HCT116 (cell line): Measurements from ENCODE around the gene MBNL2. TPM values are rescaled to one million over a fixed set of nuclear protein-coding genes. Genes with fewer than 3 reads are reported as not detected.

Experiments
- ATAC-seq: fragments of 200-7000 bp; cut with Tn5 transposase; 2 replicates; pipeline ENCODE4 v1.9.1; 2020; ENCODE audit warnings: mild to moderate bottlenecking, moderate library complexity
- BruUV-seq: library from RNA; stranded (reverse); fragments of 400-500 nt; replicated peaks from 2 replicates; lab custom pipeline; 2021; lab: Mats Ljungman, UMichigan
- CTCF ChIA-PET: fragments of 300-600 bp; sonication (Branson Sonifier 250); formaldehyde crosslinking; loops from one replicate; lab custom pipeline; 2021; ENCODE audit warnings: antibody characterized with exemption; lab: Charles Lee
- POLR2A ChIA-PET: fragments of 300-600, 350-600 bp; sonication (Branson Sonifier 250); formaldehyde crosslinking; loops from one replicate; lab custom pipeline; 2021; ENCODE audit warnings: antibody characterized with exemption; lab: Charles Lee
- RAD21 ChIA-PET, 2 experiments: fragments of 300-600 bp; sonication (Branson Sonifier 250); formaldehyde crosslinking; loops; one replicate each; lab custom pipeline; 2023; ENCODE audit warnings: low total read pairs in 2 of 2; ENCODE audit not compliant: uncharacterized antibody in 2 of 2, unreplicated experiment in 2 of 2, low non-redundant PET in 1 of 2; lab: Charles Lee
- DNase-seq: peaks from one replicate; pipeline ENCODE4 v3.0.0-alpha.2; 2010; ENCODE audit warnings: low read depth, low spot score
- H2AFZ ChIP-seq: fragments of 200-600 bp; shearing (Covaris generic), sonication (generic); 2 replicates; pipeline ENCODE4 v1.6.1; 2017; ENCODE audit warnings: low read depth, mixed run types, mixed read lengths, antibody characterized with exemption, low read length; ENCODE audit not compliant: poor library complexity, severe bottlenecking
- H3K27ac ChIP-seq: 2 replicates; pipeline ENCODE4 v1.5.1; 2012; ENCODE audit warnings: low read depth, low read length
- H3K27me3 ChIP-seq: fragments of 200-600 bp; sonication (generic); 2 replicates; pipeline ENCODE4 v1.6.1; 2016; ENCODE audit warnings: mixed run types, low read length, mixed read lengths; ENCODE audit not compliant: insufficient read depth
- H3K36me3 ChIP-seq, 2 experiments: fragments of 200-500 bp in 1 of 2; fragments of 200-600 bp in 1 of 2; sonication (Bioruptor generic) in 1 of 2; sonication (generic) in 1 of 2; 2 replicates each; pipeline versions ENCODE4 v1.5.1 to v1.6.1; 2014 to 2016; ENCODE audit warnings: low read length in 2 of 2, inconsistent platforms in 1 of 2, mixed read lengths in 1 of 2, mixed run types in 1 of 2; ENCODE audit not compliant: insufficient read depth in 2 of 2, control insufficient read depth in 1 of 2
- H3K4me1 ChIP-seq, 2 experiments: fragments of 200-600 bp in 1 of 2; sonication (generic) in 1 of 2; 2 replicates each; pipeline versions ENCODE4 v1.5.1 to v1.6.1; 2012 to 2017; ENCODE audit warnings: low read length in 2 of 2, inconsistent platforms in 1 of 2, mild to moderate bottlenecking in 1 of 2, mixed read lengths in 1 of 2, mixed run types in 1 of 2, moderate library complexity in 1 of 2; ENCODE audit not compliant: insufficient read depth in 2 of 2, control insufficient read depth in 1 of 2
- H3K4me2 ChIP-seq: fragments of 200-600 bp; sonication (generic); 2 replicates; pipeline ENCODE4 v1.6.1; 2017; ENCODE audit warnings: mixed run types, low read length, mixed read lengths
- H3K4me3 ChIP-seq, 2 experiments: fragments of 200-600 bp in 1 of 2; sonication (generic) in 1 of 2; replicated peaks in 1 of 2; 2 replicates each; pipeline ENCODE4 v1.5.1; 2011 to 2016; ENCODE audit warnings: low read length in 2 of 2, control low read depth in 1 of 2, low read depth in 1 of 2, mild to moderate bottlenecking in 1 of 2, mixed read lengths in 1 of 2, mixed run types in 1 of 2
- H3K79me2 ChIP-seq: fragments of 200-600 bp; sonication (generic); 2 replicates; pipeline ENCODE4 v1.6.1; 2017; ENCODE audit warnings: mild to moderate bottlenecking, mixed run types, low read length, moderate library complexity, mixed read lengths; ENCODE audit not compliant: insufficient read depth
- H3K9ac ChIP-seq: fragments of 200-600 bp; sonication (generic); 2 replicates; pipeline ENCODE4 v1.6.1; 2016; ENCODE audit warnings: low read length, mixed read lengths
- H3K9me2 ChIP-seq: fragments of 200-600 bp; sonication (generic), shearing (Covaris generic); 2 replicates; pipeline ENCODE4 v1.6.1; 2017; ENCODE audit warnings: mixed run types, mild to moderate bottlenecking, moderate library complexity; ENCODE audit not compliant: insufficient read depth
- H3K9me3 ChIP-seq, 2 experiments: fragments of 200-500 bp in 1 of 2; fragments of 200-600 bp in 1 of 2; sonication (Bioruptor generic) in 1 of 2; sonication (generic) in 1 of 2; 2 replicates each; pipeline ENCODE4 v1.6.1; 2014 to 2017; ENCODE audit warnings: low read length in 2 of 2, mixed read lengths in 2 of 2, inconsistent platforms in 1 of 2, low read depth in 1 of 2, mild to moderate bottlenecking in 1 of 2, mixed run types in 1 of 2, moderate library complexity in 1 of 2; ENCODE audit not compliant: control insufficient read depth in 1 of 2, insufficient read depth in 1 of 2
- H4K20me1 ChIP-seq: fragments of 200-600 bp; sonication (generic), shearing (Covaris generic); 2 replicates; pipeline ENCODE4 v1.6.1; 2017; ENCODE audit warnings: mixed run types, mild to moderate bottlenecking, moderate library complexity; ENCODE audit not compliant: insufficient read depth
- POLR2A ChIP-seq: IDR thresholded peaks from 2 replicates; pipeline ENCODE4 v1.7.0; 2011; ENCODE audit warnings: borderline replicate concordance; ENCODE audit not compliant: insufficient read depth, insufficient read length; ENCODE audit errors: extremely low read depth
- RAD21 ChIP-seq: IDR thresholded peaks from 2 replicates; pipeline ENCODE4 v1.6.1; 2012; ENCODE audit warnings: low read depth, mild to moderate bottlenecking
- YY1 ChIP-seq: IDR thresholded peaks from 2 replicates; pipeline ENCODE4 v1.6.1; 2011; ENCODE audit warnings: low read length, low read depth, moderate library complexity, mild to moderate bottlenecking; ENCODE audit not compliant: insufficient replicate concordance; ENCODE audit errors: extremely low read depth
- ZFX ChIP-seq: fragments of 450-650 bp; IDR thresholded peaks from 2 replicates; pipeline ENCODE4 v1.6.1; 2017
- intact Hi-C: fragments of 100-400 bp; cut with micrococcal nuclease; formaldehyde crosslinking; loops from 2 replicates; pipeline ENCODE4 v1.10.0; 2022
- total RNA-seq: library from RNA; stranded (reverse); gene quantifications from one replicate; pipeline ENCODE4 v1.2.1, GENCODE V29; 2021; ENCODE audit not compliant: unreplicated experiment
- TF ChIP-seq, protein P1 (sequence below): IDR thresholded peaks from 2 replicates; pipeline ENCODE4 v1.6.1; 2012; ENCODE audit warnings: low read depth
- TF ChIP-seq, protein P2 (sequence below), 3 experiments: fragments of 200-600 bp in 1 of 3; sonication (generic) in 1 of 3; IDR thresholded peaks in 2 of 3; conservative IDR thresholded peaks in 1 of 3; 2 replicates each; pipeline ENCODE4 v1.5.1; 2012 to 2017; ENCODE audit warnings: low read depth in 2 of 3, low read length in 2 of 3, antibody characterized with exemption in 1 of 3, borderline replicate concordance in 1 of 3, control low read depth in 1 of 3, mild to moderate bottlenecking in 1 of 3, mixed read lengths in 1 of 3, mixed run types in 1 of 3, moderate library complexity in 1 of 3; ENCODE audit not compliant: insufficient read depth in 1 of 3
- TF ChIP-seq, protein P3 (sequence below): IDR thresholded peaks from 2 replicates; pipeline ENCODE4 v1.6.1; 2012

MBNL2 gene
- total RNA-seq, 1 experiment from 2014 or later, result 73.9 TPM

DNA sequence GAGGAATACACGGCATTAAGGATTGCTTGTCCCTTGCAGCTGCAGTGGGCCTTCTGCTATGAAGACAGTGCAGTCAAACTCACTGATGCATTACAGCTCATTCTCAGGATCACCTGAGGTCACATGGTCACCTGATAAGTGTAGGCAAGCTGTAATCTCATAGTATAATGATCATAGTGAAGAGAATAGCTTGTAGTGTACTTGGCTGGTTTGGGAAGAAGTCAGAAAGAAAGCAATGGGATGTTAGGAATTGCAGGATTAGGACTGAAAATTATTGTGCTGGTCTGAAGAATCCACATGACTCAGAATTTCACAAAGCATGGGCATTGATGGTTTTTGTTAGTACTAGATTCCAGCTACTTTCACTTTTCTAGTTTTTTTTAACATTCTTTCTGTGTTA, 76.7 kb downstream of the MBNL2 start (continued):
- TF ChIP-seq, protein P1, sequence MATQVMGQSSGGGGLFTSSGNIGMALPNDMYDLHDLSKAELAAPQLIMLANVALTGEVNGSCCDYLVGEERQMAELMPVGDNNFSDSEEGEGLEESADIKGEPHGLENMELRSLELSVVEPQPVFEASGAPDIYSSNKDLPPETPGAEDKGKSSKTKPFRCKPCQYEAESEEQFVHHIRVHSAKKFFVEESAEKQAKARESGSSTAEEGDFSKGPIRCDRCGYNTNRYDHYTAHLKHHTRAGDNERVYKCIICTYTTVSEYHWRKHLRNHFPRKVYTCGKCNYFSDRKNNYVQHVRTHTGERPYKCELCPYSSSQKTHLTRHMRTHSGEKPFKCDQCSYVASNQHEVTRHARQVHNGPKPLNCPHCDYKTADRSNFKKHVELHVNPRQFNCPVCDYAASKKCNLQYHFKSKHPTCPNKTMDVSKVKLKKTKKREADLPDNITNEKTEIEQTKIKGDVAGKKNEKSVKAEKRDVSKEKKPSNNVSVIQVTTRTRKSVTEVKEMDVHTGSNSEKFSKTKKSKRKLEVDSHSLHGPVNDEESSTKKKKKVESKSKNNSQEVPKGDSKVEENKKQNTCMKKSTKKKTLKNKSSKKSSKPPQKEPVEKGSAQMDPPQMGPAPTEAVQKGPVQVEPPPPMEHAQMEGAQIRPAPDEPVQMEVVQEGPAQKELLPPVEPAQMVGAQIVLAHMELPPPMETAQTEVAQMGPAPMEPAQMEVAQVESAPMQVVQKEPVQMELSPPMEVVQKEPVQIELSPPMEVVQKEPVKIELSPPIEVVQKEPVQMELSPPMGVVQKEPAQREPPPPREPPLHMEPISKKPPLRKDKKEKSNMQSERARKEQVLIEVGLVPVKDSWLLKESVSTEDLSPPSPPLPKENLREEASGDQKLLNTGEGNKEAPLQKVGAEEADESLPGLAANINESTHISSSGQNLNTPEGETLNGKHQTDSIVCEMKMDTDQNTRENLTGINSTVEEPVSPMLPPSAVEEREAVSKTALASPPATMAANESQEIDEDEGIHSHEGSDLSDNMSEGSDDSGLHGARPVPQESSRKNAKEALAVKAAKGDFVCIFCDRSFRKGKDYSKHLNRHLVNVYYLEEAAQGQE, result no peak
- no peak for TF ChIP-seq YY1
- TF ChIP-seq, protein P2, sequence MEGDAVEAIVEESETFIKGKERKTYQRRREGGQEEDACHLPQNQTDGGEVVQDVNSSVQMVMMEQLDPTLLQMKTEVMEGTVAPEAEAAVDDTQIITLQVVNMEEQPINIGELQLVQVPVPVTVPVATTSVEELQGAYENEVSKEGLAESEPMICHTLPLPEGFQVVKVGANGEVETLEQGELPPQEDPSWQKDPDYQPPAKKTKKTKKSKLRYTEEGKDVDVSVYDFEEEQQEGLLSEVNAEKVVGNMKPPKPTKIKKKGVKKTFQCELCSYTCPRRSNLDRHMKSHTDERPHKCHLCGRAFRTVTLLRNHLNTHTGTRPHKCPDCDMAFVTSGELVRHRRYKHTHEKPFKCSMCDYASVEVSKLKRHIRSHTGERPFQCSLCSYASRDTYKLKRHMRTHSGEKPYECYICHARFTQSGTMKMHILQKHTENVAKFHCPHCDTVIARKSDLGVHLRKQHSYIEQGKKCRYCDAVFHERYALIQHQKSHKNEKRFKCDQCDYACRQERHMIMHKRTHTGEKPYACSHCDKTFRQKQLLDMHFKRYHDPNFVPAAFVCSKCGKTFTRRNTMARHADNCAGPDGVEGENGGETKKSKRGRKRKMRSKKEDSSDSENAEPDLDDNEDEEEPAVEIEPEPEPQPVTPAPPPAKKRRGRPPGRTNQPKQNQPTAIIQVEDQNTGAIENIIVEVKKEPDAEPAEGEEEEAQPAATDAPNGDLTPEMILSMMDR (IDR thresholded peaks at IDR 0.05 in 2 of 3, conservative IDR thresholded peaks at IDR 0.05 in 1 of 3; ENCODE audit: borderline replicate concordance in 1 of 3, insufficient read depth in 1 of 3, low read depth in 2 of 3, low read length in 2 of 3), result no peak
- TF ChIP-seq, all 23 proteins: peak for 0

DNA sequence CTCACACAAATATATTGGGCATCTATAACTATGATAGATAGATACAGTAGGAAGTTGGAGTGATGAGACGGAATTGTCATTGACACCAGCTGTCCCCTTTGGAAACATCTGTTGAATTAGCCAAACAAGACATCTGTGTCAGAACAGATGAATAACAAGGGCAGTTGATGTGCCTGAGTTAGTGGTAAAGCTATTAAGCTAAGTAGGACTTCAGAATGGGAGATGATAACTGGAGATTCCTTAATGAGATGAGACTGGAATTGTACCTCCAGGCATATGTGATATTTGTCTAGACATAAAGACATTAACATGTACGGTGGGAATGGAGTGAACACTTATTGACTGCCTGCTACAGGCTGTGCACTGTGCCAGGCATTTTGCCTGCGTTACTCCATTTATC, 78.7 kb downstream of the MBNL2 start:
- H3K9me2 ChIP-seq, result no peaks in the 10 kb centered on the region
- TF ChIP-seq RAD21, result no peak
- TF ChIP-seq, protein P3, sequence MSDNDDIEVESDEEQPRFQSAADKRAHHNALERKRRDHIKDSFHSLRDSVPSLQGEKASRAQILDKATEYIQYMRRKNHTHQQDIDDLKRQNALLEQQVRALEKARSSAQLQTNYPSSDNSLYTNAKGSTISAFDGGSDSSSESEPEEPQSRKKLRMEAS, result no peak
- TF ChIP-seq ZFX, result no peak
- TF ChIP-seq POLR2A, result no peak
- TF ChIP-seq YY1, result no peak
- TF ChIP-seq, all 23 proteins: peak for 0
- RAD21 ChIA-PET, result no interaction called here
- Histone ChIP-seq H3K4me3 (no peak overlapping the region), H3K9ac (no peak overlapping the region), H3K27ac (no peak overlapping the region), H3K36me3 (no peaks in the 10 kb centered on the region), H3K79me2 (peaks cover 10% of the 10 kb centered on the region), H3K4me2 (no peak overlapping the region), H3K4me1 (peaks cover 17 to 20% of the 10 kb centered on the region in 2 experiments; a peak in 3 of 4 replicates), H4K20me1 (no peaks in the 10 kb centered on the region), H2AFZ (no peak overlapping the region), H3K9me3 (no peaks in the 10 kb centered on the region), H3K27me3 (no peaks in the 10 kb centered on the region)
- no peak for ATAC-seq
- no peak for DNase-seq
- intact Hi-C loops, result no loop called here
- POLR2A ChIA-PET, result no interaction called here
- CTCF ChIA-PET, result no interaction called here
- no TSS peak for BruUV-seq
